VCaP (cell line): ENCODE results near the gene NDFIP2.
"Not testable (repeated sequence)": the region's sequence is repeated elsewhere in the genome, so short reads cannot be mapped to it uniquely, and the experiment has no call there.

Experiments used
- H3K27ac ChIP-seq: fragments of 450-650 bp; 2 replicates; pipeline ENCODE4 v1.5.1; 2017
- CTCF ChIP-seq: fragments of 450-650 bp; conservative IDR thresholded peaks from 2 replicates; pipeline ENCODE4 v1.5.1; 2017; ENCODE audit warnings: mild to moderate bottlenecking, moderate library complexity

NDFIP2 gene

GRCh38 chr13:79593641-79594275 is 112.8 kb downstream of the NDFIP2 start:
- TF ChIP-seq CTCF, result no peak

GRCh38 chr13:79600146-79600545 is 119.2 kb downstream of the NDFIP2 start:
- not testable (repeated sequence) for H3K27ac ChIP-seq

More at GRCh38 chr13:79593641-79594275, 112.8 kb downstream of the NDFIP2 start:
- no peak overlapping the region for H3K27ac ChIP-seq

- no peak overlapping the region for H3K27ac ChIP-seq
- TF ChIP-seq CTCF, result no peak
Observed at GRCh38 chr13:79602936-79603335, 122.0 kb downstream of the NDFIP2 start.

GRCh38 chr13:79604752-79605151 is 123.8 kb downstream of the NDFIP2 start:
- H3K27ac ChIP-seq, result peak overlapping the region; percentile 13; the same call in 1 of the 2 replicates
- TF ChIP-seq CTCF, result no peak
